ENCODE data around the gene TIMM13.
"Not testable (repeated sequence)": the region's sequence is repeated elsewhere in the genome, so short reads cannot be mapped to it uniquely, and the experiment has no call there.

Gene TIMM13

DNA sequence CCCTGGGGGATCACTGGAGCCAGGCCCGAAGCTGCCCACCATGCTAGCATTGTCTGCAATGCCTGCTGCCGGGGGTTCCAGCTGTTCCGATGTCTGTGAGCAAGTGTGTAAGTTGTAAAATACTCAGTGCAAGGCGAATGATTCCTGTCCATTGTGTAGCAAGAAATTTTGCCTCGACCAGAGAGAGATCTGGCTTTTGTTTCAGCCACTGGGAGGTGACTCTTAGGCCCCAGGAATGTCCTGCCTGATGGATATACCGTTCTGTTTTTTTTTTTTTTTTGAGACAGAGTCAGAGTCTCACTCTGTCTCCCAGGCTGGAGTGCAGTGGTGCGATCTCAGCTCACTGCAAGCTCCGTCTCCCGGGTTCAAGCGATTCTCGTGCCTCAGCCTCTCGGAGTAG is 41.2 kb upstream of the TIMM13 start:
- no peak overlapping the region for H3K27ac ChIP-seq
- TF ChIP-seq, protein P1, sequence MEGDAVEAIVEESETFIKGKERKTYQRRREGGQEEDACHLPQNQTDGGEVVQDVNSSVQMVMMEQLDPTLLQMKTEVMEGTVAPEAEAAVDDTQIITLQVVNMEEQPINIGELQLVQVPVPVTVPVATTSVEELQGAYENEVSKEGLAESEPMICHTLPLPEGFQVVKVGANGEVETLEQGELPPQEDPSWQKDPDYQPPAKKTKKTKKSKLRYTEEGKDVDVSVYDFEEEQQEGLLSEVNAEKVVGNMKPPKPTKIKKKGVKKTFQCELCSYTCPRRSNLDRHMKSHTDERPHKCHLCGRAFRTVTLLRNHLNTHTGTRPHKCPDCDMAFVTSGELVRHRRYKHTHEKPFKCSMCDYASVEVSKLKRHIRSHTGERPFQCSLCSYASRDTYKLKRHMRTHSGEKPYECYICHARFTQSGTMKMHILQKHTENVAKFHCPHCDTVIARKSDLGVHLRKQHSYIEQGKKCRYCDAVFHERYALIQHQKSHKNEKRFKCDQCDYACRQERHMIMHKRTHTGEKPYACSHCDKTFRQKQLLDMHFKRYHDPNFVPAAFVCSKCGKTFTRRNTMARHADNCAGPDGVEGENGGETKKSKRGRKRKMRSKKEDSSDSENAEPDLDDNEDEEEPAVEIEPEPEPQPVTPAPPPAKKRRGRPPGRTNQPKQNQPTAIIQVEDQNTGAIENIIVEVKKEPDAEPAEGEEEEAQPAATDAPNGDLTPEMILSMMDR (conservative IDR thresholded peaks at IDR 0.05), result no peak
- TF ChIP-seq ZFX (IDR thresholded peaks at IDR 0.05), result no peak

GRCh38 chr19:2464389-2464788 is 37.0 kb upstream of the TIMM13 start:
- TF ChIP-seq, protein P1 (conservative IDR thresholded peaks at IDR 0.05), result no peak
- no peak for TF ChIP-seq ZFX (IDR thresholded peaks at IDR 0.05)
- H3K27ac ChIP-seq, result no peak overlapping the region

DNA sequence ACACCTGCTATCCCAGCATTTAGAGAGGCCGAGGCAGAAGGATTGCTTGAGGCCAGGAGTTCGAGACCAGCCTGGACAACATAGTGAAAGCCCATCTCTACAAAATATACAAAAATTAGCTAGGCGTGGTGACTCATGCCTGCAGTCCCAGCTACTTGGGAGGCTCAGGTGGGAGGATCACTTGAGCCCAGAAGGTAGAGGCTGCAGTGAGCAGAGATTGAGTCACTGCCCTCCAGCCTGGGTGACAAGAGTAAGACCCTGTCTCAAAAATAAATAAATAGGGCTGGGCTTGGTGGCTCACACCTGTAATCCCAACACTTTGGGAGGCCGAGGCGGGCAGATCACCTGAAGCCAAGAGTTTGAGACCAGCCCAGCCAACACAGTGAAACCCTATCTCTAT is 36.3 kb upstream of the TIMM13 start:
- not testable (repeated sequence) for H3K27ac ChIP-seq

- TF ChIP-seq, protein P1 (conservative IDR thresholded peaks at IDR 0.05), result no peak
- TF ChIP-seq ZFX (IDR thresholded peaks at IDR 0.05), result no peak
- no peak overlapping the region for H3K27ac ChIP-seq
Measured at GRCh38 chr19:2462635-2463421, 35.4 kb upstream of the TIMM13 start.

GRCh38 chr19:2461751-2462634 is 34.6 kb upstream of the TIMM13 start:
- no peak overlapping the region for H3K27ac ChIP-seq
- TF ChIP-seq ZFX (IDR thresholded peaks at IDR 0.05), result no peak
- TF ChIP-seq, protein P1 (conservative IDR thresholded peaks at IDR 0.05), result no peak

- no peak overlapping the region for H3K27ac ChIP-seq
- TF ChIP-seq ZFX (IDR thresholded peaks at IDR 0.05), result no peak
- TF ChIP-seq, protein P1 (conservative IDR thresholded peaks at IDR 0.05), result no peak
Measured at GRCh38 chr19:2460245-2460644, 32.9 kb upstream of the TIMM13 start.

GRCh38 chr19:2458776-2459175 is 31.4 kb upstream of the TIMM13 start:
- not testable (repeated sequence) for H3K27ac ChIP-seq

GRCh38 chr19:2458054-2458453 is 30.7 kb upstream of the TIMM13 start:
- no peak overlapping the region for H3K27ac ChIP-seq
- TF ChIP-seq, protein P1 (conservative IDR thresholded peaks at IDR 0.05), result no peak
- no peak for TF ChIP-seq ZFX (IDR thresholded peaks at IDR 0.05)

Data from C4-2B (cell line).